GF-D8 (cell line): ENCODE measurements around the gene ANGEL2.
A peak's percentile ranks its signal among the peaks of the same experiment; 100 is the strongest.
"Not testable (repeated sequence)": the region's sequence is repeated elsewhere in the genome, so short reads cannot be mapped to it uniquely, and the experiment has no call there.

Experiments
- DNase-seq: peaks from one replicate; lab custom pipeline; 2025; lab: John Stamatoyannopoulos, UW

The ANGEL2 gene

DNA sequence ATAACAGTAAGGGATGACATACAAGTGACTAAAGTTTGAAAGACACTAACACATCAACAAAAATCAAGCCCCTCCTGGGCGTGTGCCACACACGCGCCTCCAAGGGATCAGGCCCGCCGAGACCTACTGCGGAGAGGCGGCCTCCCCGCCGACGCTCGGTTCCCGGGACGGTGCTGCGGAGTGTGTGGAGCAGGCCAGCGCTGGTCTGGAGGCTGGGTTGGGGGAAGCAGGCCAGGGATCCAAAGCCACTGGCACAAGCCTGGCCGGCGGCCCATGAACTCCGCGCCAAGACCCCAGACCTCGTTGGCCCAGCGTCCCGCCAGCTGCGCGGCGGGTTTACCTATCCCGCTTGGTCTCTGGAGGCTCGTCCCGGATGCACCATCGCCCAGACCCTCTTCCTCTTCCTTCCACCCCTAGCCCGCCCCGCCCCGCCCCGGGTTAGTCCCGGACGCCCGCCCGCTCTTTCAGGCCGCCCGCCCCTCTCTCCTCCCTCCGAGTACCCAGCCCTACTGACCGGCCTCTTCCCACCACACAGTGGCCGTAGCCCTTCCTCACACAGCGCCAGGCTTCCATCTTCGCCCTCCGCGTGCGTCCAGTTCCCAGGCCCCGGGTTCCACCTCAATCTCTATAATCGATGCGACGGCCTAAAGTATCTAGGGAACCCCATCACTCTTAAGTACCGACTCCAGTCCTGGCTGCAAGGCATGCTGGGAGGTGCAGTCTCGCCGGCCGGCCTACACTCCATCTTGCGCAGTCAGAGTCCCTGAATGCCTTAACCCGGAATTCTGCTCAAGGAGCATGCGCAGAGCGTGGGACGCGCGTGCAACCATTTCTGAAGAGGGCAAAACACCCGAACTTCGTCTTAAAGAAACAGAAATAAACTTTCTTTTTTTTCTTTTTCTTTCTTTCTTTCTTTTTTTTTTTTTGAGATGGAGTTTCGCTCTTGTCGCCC, at the start of gene ANGEL2:
TSS of gene ANGEL2 (minus strand) at position 769 of the 952 bp plus-strand sequence. CDS start at position 573, 196 bp downstream.
- peak; percentile 88 for DNase-seq

DNA sequence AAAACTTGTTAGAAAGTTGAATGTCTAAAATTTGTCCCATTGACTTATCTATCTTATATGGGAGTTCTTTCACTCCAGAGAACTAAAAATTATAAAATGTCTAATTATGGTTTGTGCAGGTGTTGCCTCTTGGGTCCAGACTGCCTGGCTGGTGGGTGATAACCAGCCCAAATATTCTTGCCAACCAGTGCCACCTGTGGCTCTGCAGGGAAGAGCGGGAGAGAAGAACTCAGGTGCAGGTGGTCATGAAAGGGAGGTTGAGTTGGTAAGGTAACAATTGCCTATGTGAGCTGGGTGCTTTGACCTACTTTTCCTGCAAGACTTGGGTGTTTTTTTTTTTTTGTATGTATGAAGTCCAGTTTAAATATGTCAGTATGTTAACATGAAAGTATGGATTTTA, 45.6 kb upstream of the ANGEL2 start:
- no peak for DNase-seq

DNA sequence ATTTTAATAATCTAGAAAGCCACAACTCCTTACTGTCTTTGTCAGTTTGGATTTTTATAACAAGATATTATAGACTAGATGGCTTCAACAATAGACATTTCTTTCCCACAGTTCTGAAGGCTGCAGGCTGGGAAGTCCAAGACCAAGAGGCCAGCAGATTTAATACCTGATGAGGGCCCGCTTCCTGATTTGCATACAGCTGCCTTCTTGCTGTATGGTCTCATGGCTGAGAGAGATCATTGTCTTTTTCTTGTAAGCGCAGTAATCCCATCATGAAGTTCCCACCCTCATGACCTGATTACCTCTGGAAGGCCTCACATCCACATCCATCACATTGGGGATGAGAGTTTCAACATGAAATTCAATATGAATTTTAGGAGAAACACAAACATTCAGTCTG, 45.2 kb upstream of the ANGEL2 start:
- no peak for DNase-seq

DNA sequence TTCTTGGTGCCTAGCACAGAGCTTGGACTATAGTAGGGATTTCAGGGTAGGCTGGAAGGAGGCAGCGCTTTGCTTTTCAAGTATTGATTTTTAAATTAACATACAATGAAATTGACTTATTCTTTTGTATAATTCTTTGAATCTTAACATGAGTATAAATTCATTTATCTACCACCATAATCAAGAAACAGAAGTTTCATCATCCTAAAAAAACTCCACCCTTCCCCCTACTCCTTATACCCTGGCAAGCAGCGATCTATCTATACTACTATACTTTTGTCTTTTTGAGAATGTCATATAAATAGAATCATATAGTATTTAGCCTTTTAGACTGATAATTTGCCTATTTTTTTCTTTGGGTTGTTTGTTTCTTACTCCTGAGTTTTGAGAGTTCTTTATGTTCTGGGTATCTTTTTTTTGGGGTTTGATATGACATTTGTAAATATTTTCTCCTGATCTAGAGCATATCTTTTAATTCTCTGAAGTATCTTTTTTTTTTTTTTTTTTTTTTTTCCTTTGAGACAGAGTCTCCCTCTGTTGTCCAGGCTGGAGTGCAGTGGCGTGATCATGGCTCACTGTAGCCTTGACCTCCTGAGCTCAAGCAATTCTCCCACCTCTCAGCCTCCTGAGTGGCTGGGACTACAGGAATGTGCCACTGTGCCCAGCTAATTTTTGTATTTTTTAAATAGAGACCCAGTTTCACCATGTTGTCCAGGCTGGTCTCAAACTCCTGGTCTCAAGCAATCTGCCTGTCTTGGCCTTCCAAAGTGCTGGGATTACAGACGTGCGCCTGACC, 41.8 kb upstream of the ANGEL2 start:
- DNase-seq, result no peak

- DNase-seq, result no peak
These were observed 40.1 kb upstream of the ANGEL2 start for GRCh38 chr1:213055767-213056166.

- DNase-seq, result peak; percentile 23
These were observed 39.3 kb upstream of the ANGEL2 start for GRCh38 chr1:213054733-213055591.

DNA sequence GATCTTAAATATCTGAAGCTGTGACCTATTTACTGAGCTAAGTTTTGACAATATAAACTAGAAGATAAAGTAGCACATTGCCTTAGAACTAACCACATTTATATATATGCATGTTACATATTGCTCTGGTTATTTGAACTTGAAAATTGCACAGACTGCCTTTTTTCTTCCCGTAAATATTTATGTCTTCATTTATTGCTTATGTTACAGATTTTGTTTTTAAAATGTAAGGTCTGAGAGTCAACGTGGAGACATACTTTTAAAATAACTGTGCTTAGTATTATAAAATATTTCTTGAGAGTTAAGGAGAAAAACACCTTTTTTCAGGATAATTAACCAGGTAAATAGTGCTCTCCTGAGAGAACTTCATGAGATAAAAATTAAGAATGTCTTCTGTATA, 38.5 kb upstream of the ANGEL2 start:
- no peak for DNase-seq

GRCh38 chr1:213053455-213053854, 37.8 kb upstream of the ANGEL2 start:
- DNase-seq, result no peak

GRCh38 chr1:213051881-213052202, 36.2 kb upstream of the ANGEL2 start:
- DNase-seq, result no peak

DNA sequence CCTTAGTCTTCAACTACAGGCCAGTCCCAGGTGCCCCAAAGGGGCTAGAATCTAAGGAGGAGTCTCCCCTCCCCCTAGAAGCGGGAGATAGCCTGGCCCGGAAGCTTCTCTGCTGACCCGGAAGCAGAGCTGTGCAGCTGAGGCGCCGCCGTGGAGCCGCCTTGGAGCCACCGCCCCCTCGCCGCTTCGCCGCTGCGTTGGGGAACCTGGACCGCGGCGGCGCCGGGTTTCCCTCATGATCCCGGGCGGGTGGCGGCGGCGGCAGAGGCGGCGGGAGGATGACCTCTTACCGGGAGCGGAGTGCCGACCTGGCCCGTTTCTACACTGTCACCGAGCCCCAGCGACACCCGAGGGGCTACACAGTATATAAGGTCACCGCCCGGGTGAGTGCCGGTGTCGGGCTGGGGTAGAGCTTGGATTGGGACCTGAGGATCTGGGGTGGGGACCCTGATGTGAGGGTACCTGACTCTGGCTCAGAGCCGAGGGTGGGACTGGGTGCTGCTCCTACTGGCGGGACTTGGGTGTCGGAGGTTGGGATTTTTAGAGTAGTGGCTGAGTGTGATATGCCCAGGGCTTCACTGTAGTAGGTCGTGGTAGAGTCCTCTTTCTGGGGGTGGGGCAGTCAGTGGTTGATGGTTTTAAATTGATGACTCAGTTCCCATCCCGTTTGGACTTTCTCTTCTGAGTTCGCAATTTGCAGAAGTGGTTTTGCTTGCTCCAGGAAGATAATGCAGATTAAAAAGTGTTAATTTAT, 35.6 kb upstream of the ANGEL2 start, which contains the start of gene RPS6KC1:
TSS of gene RPS6KC1 (plus strand) at position 115 of the 754 bp plus-strand sequence. CDS start at position 279, 164 bp downstream.
- peak; percentile 47 for DNase-seq

GRCh38 chr1:213050745-213051126, 35.1 kb upstream of the ANGEL2 start:
- DNase-seq, result no peak

- no peak for DNase-seq
These were observed 33.6 kb upstream of the ANGEL2 start for GRCh38 chr1:213049232-213049631.

DNA sequence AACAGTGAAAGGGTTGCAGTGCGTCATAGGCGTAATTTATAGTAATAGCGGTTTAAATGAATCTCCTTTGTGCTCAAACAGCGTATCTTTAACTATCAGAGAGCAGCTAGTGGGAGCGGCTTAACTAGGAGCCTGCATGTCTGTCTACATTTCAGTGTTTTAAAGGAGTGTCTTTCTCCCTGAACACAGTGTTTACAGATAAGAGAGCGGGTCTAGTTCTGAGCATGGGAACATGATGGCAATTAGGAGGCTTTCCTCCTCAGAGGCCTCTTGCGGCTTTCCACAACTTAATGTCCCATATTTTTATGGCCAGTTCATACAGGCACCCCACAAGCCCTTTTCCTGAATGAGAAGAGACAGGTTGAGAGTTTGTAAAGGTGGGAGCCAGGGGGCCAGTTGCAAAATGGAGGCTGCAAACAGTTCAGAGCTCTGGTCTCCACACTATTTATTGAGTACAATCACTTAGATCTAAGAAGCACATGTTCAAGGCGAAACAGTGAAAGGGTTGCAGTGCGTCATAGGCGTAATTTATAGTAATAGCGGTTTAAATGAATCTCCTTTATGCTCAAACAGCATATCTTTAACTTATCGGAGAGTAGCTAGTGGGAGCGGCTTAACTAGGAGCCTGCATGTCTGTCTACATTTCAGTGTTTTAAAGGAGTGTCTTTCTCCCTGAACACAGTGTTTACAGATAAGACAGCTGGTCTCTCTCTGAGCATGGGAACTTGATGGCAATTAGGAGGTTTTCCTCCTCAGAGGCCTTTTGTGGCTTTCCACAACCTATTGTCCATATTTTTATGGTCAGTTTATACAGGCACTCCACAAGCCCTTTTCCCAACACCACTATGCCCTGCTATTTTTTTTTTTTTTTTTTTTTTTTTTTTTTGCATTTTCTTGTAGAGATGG, 29.9 kb upstream of the ANGEL2 start:
- not testable (repeated sequence) for DNase-seq

DNA sequence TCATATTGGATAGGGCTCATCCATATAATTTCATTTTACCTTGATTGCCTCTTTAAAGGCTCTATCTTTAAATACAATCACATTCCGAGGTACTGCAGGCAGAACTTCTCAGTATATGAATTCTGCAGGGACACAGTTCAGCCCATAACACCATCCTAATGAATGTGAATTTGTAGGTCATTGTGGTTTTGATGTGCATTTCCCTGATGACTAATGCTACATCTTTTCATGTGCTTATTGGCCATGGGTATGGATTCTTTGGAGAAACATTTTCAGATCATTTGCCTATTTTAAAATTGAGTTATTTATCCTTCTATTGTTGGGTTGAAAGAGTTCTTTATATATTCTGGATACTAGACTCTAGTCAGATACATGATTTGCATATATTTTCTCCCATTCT, 25.8 kb upstream of the ANGEL2 start:
- DNase-seq, result no peak

GRCh38 chr1:213035573-213035972, 19.9 kb upstream of the ANGEL2 start:
- no peak for DNase-seq

DNA sequence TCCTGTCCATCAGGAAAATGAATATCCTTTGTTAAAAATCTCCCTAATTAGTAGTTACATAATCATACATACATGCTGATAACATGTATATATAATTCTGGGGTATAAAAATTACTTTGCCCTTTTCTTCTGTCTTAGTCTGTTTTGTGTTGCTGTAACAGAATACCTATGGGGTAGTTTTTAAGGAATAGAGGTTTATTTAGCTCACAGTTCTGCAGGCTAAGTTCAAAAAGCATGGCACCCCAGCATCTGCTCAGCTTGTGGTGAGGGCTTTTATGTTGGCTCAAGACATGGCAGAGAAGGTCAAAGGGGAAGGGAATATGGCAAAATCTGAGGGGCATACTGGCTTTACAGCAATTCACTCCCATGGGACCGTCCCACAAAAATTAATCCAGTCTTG, 19.0 kb upstream of the ANGEL2 start:
- DNase-seq, result no peak

DNA sequence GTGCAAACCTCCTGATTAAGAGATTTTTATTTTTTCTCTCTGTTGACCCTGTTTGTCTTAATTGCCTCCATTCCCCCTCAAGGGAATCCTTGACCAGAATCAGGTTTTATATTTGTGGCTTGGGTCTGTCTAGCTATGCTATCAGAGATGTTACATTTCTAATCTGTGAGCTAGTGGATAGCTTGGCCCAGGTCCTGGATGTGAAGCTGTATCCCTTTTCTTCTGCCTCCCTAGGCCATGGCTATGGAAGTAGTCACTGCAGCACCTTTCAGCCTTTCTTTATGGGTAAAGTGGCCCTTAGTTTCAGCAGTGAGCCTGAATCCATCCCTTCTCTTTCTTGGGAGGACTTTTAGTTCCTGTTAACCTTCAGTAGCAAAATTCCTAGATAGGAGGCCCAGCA, 17.0 kb upstream of the ANGEL2 start:
- no peak for DNase-seq

GRCh38 chr1:213027024-213027423, 11.4 kb upstream of the ANGEL2 start:
- not testable (repeated sequence) for DNase-seq

- DNase-seq, result no peak
These were observed 4.3 kb upstream of the ANGEL2 start for GRCh38 chr1:213020016-213020415.

DNA sequence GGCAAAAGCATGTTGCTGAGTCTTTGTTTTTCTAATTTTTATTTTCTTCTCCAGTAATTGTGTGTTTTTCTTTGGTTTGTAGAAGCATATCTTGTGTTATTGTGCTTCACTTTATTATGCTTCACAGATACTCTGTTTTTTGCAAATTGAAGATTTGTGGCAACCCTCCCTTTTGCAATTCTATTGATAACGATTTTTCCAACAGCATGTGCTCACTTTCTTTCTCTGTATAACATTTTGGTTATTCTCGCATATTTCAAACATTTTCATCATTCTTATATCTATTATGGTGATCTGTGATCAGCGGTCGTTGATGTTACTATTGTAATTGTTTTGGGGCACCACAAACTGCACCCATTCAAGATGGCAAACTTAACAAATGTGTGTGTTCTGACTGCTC, 3.8 kb upstream of the ANGEL2 start:
- no peak for DNase-seq
